A204.1 (cell line): ENCODE results near the gene ZEB1.
"Not testable (repeated sequence)": the region's sequence is repeated elsewhere in the genome, so short reads cannot be mapped to it uniquely, and the experiment has no call there.

Source experiments
- FAIRE-seq: peaks from 2 replicates; lab custom pipeline; 2012; peaks lifted over from hg19 to GRCh38; lab: Jason Lieb, UNC

The ZEB1 gene

GRCh38 chr10:31427334-31427733 lies 108.3 kb downstream of the ZEB1 start:
- FAIRE-seq = not testable (repeated sequence)

- not testable (repeated sequence) for FAIRE-seq
These were observed 109.5 kb downstream of the ZEB1 start for GRCh38 chr10:31428499-31428898.

GRCh38 chr10:31431021-31431420 lies 112.0 kb downstream of the ZEB1 start:
- no peak for FAIRE-seq

- FAIRE-seq = no peak
These were observed 118.9 kb downstream of the ZEB1 start for GRCh38 chr10:31437959-31438358.

- no peak for FAIRE-seq
These were observed 132.8 kb downstream of the ZEB1 start for GRCh38 chr10:31451766-31452165.

- FAIRE-seq = no peak
These were observed 137.5 kb downstream of the ZEB1 start for GRCh38 chr10:31456468-31456867.

GRCh38 chr10:31457858-31458257 lies 138.8 kb downstream of the ZEB1 start:
- no peak for FAIRE-seq

- no peak for FAIRE-seq
These were observed 140.0 kb downstream of the ZEB1 start for GRCh38 chr10:31458974-31459373.

- FAIRE-seq = peak; percentile 81
These were observed 141.2 kb downstream of the ZEB1 start for GRCh38 chr10:31460242-31460641.

- no peak for FAIRE-seq
These were observed 145.5 kb downstream of the ZEB1 start for GRCh38 chr10:31464552-31464951.

- FAIRE-seq = no peak
These were observed 147.3 kb downstream of the ZEB1 start for GRCh38 chr10:31466313-31466712.

- no peak for FAIRE-seq
These were observed 148.9 kb downstream of the ZEB1 start for GRCh38 chr10:31467791-31468535.

GRCh38 chr10:31468536-31468859 lies 149.5 kb downstream of the ZEB1 start:
- FAIRE-seq = no peak

- no peak for FAIRE-seq
These were observed 156.5 kb downstream of the ZEB1 start for GRCh38 chr10:31475519-31475918.

GRCh38 chr10:31476088-31476487 lies 157.1 kb downstream of the ZEB1 start:
- FAIRE-seq = no peak

- FAIRE-seq = no peak
These were observed 158.6 kb downstream of the ZEB1 start for GRCh38 chr10:31477584-31477983.

GRCh38 chr10:31479752-31480151 lies 160.7 kb downstream of the ZEB1 start:
- FAIRE-seq = peak; percentile 90

- no peak for FAIRE-seq
These were observed 164.5 kb downstream of the ZEB1 start for GRCh38 chr10:31483546-31483945.

GRCh38 chr10:31484431-31485135 lies 165.6 kb downstream of the ZEB1 start:
- no peak for FAIRE-seq

- FAIRE-seq = no peak
These were observed 172.0 kb downstream of the ZEB1 start for GRCh38 chr10:31490858-31491504.

GRCh38 chr10:31507427-31507826 lies 188.4 kb downstream of the ZEB1 start:
- peak; percentile 14 for FAIRE-seq

- no peak for FAIRE-seq
These were observed 189.2 kb downstream of the ZEB1 start for GRCh38 chr10:31508234-31508633.

- FAIRE-seq = no peak
These were observed 189.9 kb downstream of the ZEB1 start for GRCh38 chr10:31508882-31509281.

GRCh38 chr10:31509989-31510388 lies 191.0 kb downstream of the ZEB1 start:
- FAIRE-seq = no peak
